ENCODE measurements around the gene KCNIP4.
"Not testable (repeated sequence)": the region's sequence is repeated elsewhere in the genome, so short reads cannot be mapped to it uniquely, and the experiment has no call there.

GRCh38 chr4:20746000-20746399 is 1202.6 kb downstream of the KCNIP4 start:
- not testable (repeated sequence) for TF ChIP-seq CTCF (conservative IDR thresholded peaks at IDR 0.05; ENCODE audit: low read length); EZH2phosphoT487 (IDR thresholded peaks at IDR 0.05; ENCODE audit: borderline replicate concordance)
